H1 (cell line): Measurements from ENCODE around the gene CUEDC1. TPM values are rescaled to one million over a fixed set of nuclear protein-coding genes. Genes with fewer than 3 reads are reported as not detected.

Experiments used
- CBX5 ChIP-seq: fragments of 300-800, 300-1000 bp; sonication (generic); IDR thresholded peaks from 2 replicates; pipeline ENCODE4 v1.7.1; 2016; ENCODE audit warnings: antibody characterized with exemption, low read length, low read depth
- TAF7 ChIP-seq: optimal IDR thresholded peaks from 2 replicates; pipeline ENCODE3; 2011; ENCODE audit warnings: low read depth, mild to moderate bottlenecking, inconsistent platforms, low read length, moderate library complexity, borderline replicate concordance
- polyA plus RNA-seq, 7 experiments: library from polyadenylated mRNA; depleted of rRNA in 3 of 7; stranded (reverse) in 5 of 7; unstranded in 2 of 7; fragments of >200 nt in 5 of 7; fragments of 200-250 nt in 2 of 7; gene quantifications; 1 replicate in 5 of 7; 2 replicates in 1 of 7; 4 replicates in 1 of 7; pipeline versions ENCODE4 v1.2.1 to v1.2.3, GENCODE V29; 2011 to 2013; ENCODE audit warnings: missing spikeins in 2 of 7, mixed read lengths in 2 of 7
- total RNA-seq: library from RNA; stranded (reverse); fragmentation: NEBNext Ultra II Directional; extraction: Animal tissue kit (Norgen Biotek cat#: 25700); gene quantifications from 2 replicates; pipeline ENCODE4 v1.2.1, GENCODE V29; 2021

CUEDC1 gene
- total and polyA plus RNA-seq, 2 of the 8 experiments (the other 6 are each of a cell fraction or from before 2014, with no cell fraction given): 4.0 to 10.7 TPM

GRCh38 chr17:57890857-57891232 lies 64.4 kb downstream of the CUEDC1 start (continued):
- TF ChIP-seq CBX5 (no peak), TAF7 (no peak)
